GM20000 (cell line): ENCODE measurements around the gene PRMT2.

Source experiments
- DNase-seq: peaks from one replicate; pipeline ENCODE4 v3.0.0; 2012; ENCODE audit warnings: low spot score
- CTCF ChIP-seq: IDR thresholded peaks from 2 replicates; pipeline ENCODE4 v1.5.1; 2012; ENCODE audit warnings: mild to moderate bottlenecking, control low read depth; ENCODE audit errors: extremely low read depth, missing control alignments

The PRMT2 gene

GRCh38 chr21:46645840-46646239 is 10.4 kb downstream of the PRMT2 start:
- TF ChIP-seq CTCF: no peak
- DNase-seq: no peak

GRCh38 chr21:46646541-46647154 is 11.2 kb downstream of the PRMT2 start:
- DNase-seq: no peak
- no peak for TF ChIP-seq CTCF

- no peak for TF ChIP-seq CTCF
Observed at GRCh38 chr21:46648539-46648938, 13.1 kb downstream of the PRMT2 start.

GRCh38 chr21:46649356-46649755 is 13.9 kb downstream of the PRMT2 start:
- TF ChIP-seq CTCF: no peak
- DNase-seq: no peak

More at GRCh38 chr21:46648539-46648938, 13.1 kb downstream of the PRMT2 start:
- no peak for DNase-seq

GRCh38 chr21:46650476-46651098 is 15.1 kb downstream of the PRMT2 start:
- no peak for DNase-seq
- TF ChIP-seq CTCF: no peak

GRCh38 chr21:46651121-46651520 is 15.6 kb downstream of the PRMT2 start:
- DNase-seq: no peak
- no peak for TF ChIP-seq CTCF

GRCh38 chr21:46655230-46655629 is 19.8 kb downstream of the PRMT2 start:
- DNase-seq: no peak
- no peak for TF ChIP-seq CTCF
